Vagina (tissue), 2 donors: Measurements from ENCODE around the gene SIGLEC12. TPM values are rescaled to one million over a fixed set of nuclear protein-coding genes. Genes with fewer than 3 reads are reported as not detected.

Experiments
- DNase-seq, 2 donors: peaks; one replicate each; pipeline ENCODE4 v3.0.0-alpha.2; 2017; ENCODE audit errors: extremely low spot score in 2 of 2
- H3K27ac ChIP-seq: fragments of 200-600 bp; sonication (generic); one replicate; pipeline ENCODE4 v1.5.1; 2019
- H3K27me3 ChIP-seq: fragments of 200-600 bp; sonication (generic); one replicate; pipeline ENCODE4 v1.5.1; 2019
- H3K36me3 ChIP-seq, 2 donors: fragments of 200-600 bp; sonication (generic); one replicate each; pipeline ENCODE4 v1.5.1; 2017 to 2019
- H3K4me1 ChIP-seq: fragments of 200-600 bp; sonication (generic); one replicate; pipeline ENCODE4 v1.5.1; 2019
- H3K4me3 ChIP-seq, 2 donors: fragments of 200-600 bp; sonication (generic); 1 replicate in 1 of 2; 2 replicates in 1 of 2; pipeline ENCODE4 v1.5.1; 2016 to 2019
- H3K9me3 ChIP-seq: fragments of 200-600 bp; sonication (generic); one replicate; pipeline ENCODE4 v1.5.1; 2019
- POLR2A ChIP-seq, 2 donors: fragments of 450-650 bp; IDR thresholded peaks; one replicate each; pipeline ENCODE4 v1.6.1; 2017; ENCODE audit warnings: antibody characterized with exemption in 2 of 2, mild to moderate bottlenecking in 2 of 2, moderate library complexity in 2 of 2
- POLR2AphosphoS5 ChIP-seq, 2 donors: sonication (generic); formaldehyde crosslinking; IDR thresholded peaks; one replicate each; pipeline ENCODE4 v1.9.0; 2017; ENCODE audit warnings: antibody characterized with exemption in 2 of 2, mild to moderate bottlenecking in 2 of 2, low read depth in 1 of 2; ENCODE audit not compliant: insufficient read depth in 1 of 2
- intact Hi-C: fragments of 100-400 bp; cut with DNase I; formaldehyde crosslinking; loops from one replicate; pipeline ENCODE4 v1.15.1; 2023
- total RNA-seq: library from RNA; depleted of rRNA; stranded (reverse); fragments of >200 nt; gene quantifications from one replicate; pipeline ENCODE4 v1.2.3, GENCODE V29; 2016
- TF ChIP-seq, protein P1 (sequence below), 3 experiments: fragments of 450-650 bp in 2 of 3; fragments of 200-600 bp in 1 of 3; sonication (generic) in 1 of 3; IDR thresholded peaks; one replicate each; pipeline ENCODE4 v1.5.1; 2017 to 2019; ENCODE audit warnings: antibody characterized with exemption in 3 of 3, mild to moderate bottlenecking in 2 of 3, moderate library complexity in 2 of 3

SIGLEC12 gene
- total RNA-seq, 1 donor from 2014 or later, result not detected

GRCh38 chr19:51485960-51486660, 15.5 kb downstream of the SIGLEC12 start:
- Histone ChIP-seq H3K36me3 (no peaks in the 10 kb centered on the region), H3K9me3 (no peaks in the 10 kb centered on the region), H3K27ac (no peak overlapping the region), H3K27me3 (no peaks in the 10 kb centered on the region), H3K4me3 (no peak overlapping the region), H3K4me1 (no peaks in the 10 kb centered on the region)
- TF ChIP-seq, protein P1, sequence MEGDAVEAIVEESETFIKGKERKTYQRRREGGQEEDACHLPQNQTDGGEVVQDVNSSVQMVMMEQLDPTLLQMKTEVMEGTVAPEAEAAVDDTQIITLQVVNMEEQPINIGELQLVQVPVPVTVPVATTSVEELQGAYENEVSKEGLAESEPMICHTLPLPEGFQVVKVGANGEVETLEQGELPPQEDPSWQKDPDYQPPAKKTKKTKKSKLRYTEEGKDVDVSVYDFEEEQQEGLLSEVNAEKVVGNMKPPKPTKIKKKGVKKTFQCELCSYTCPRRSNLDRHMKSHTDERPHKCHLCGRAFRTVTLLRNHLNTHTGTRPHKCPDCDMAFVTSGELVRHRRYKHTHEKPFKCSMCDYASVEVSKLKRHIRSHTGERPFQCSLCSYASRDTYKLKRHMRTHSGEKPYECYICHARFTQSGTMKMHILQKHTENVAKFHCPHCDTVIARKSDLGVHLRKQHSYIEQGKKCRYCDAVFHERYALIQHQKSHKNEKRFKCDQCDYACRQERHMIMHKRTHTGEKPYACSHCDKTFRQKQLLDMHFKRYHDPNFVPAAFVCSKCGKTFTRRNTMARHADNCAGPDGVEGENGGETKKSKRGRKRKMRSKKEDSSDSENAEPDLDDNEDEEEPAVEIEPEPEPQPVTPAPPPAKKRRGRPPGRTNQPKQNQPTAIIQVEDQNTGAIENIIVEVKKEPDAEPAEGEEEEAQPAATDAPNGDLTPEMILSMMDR (IDR thresholded peaks at IDR 0.05), result no peak
- TF ChIP-seq POLR2A (IDR thresholded peaks at IDR 0.05) (no peak), POLR2AphosphoS5 (IDR thresholded peaks at IDR 0.05; ENCODE audit: insufficient read depth in 1 of 2, low read depth in 1 of 2) (no peak)
- intact Hi-C loops, result no loop called here
- DNase-seq, result no peak

- intact Hi-C loops, result no loop called here
- Histone ChIP-seq H3K4me3 (no peak overlapping the region), H3K4me1 (no peaks in the 10 kb centered on the region), H3K27ac (no peak overlapping the region), H3K36me3 (no peaks in the 10 kb centered on the region), H3K27me3 (no peaks in the 10 kb centered on the region), H3K9me3 (no peaks in the 10 kb centered on the region)
- no peak for DNase-seq
- TF ChIP-seq, protein P1 (IDR thresholded peaks at IDR 0.05), result no peak
- TF ChIP-seq POLR2A (IDR thresholded peaks at IDR 0.05), result no peak
- TF ChIP-seq POLR2AphosphoS5 (IDR thresholded peaks at IDR 0.05; ENCODE audit: insufficient read depth in 1 of 2, low read depth in 1 of 2), result no peak
Measured at GRCh38 chr19:51480590-51480989, 21.0 kb downstream of the SIGLEC12 start.

- intact Hi-C loops, result loop anchor here (10.0 kb wide), 1 partner anchor 305 kb away; no protein-coding TSS in a partner anchor
- no peak overlapping the region for H3K4me3 ChIP-seq
- H3K36me3 ChIP-seq, result no peaks in the 10 kb centered on the region
- no peaks in the 10 kb centered on the region for H3K27me3 ChIP-seq
- no peak overlapping the region for H3K27ac ChIP-seq
- no peaks in the 10 kb centered on the region for H3K4me1 ChIP-seq
- no peaks in the 10 kb centered on the region for H3K9me3 ChIP-seq
- TF ChIP-seq POLR2AphosphoS5 (IDR thresholded peaks at IDR 0.05; ENCODE audit: insufficient read depth in 1 of 2, low read depth in 1 of 2), result no peak
- TF ChIP-seq, protein P1 (IDR thresholded peaks at IDR 0.05), result no peak
- no peak for TF ChIP-seq POLR2A (IDR thresholded peaks at IDR 0.05)
- no peak for DNase-seq
Measured at GRCh38 chr19:51479531-51480331, 21.9 kb downstream of the SIGLEC12 start.

DNA sequence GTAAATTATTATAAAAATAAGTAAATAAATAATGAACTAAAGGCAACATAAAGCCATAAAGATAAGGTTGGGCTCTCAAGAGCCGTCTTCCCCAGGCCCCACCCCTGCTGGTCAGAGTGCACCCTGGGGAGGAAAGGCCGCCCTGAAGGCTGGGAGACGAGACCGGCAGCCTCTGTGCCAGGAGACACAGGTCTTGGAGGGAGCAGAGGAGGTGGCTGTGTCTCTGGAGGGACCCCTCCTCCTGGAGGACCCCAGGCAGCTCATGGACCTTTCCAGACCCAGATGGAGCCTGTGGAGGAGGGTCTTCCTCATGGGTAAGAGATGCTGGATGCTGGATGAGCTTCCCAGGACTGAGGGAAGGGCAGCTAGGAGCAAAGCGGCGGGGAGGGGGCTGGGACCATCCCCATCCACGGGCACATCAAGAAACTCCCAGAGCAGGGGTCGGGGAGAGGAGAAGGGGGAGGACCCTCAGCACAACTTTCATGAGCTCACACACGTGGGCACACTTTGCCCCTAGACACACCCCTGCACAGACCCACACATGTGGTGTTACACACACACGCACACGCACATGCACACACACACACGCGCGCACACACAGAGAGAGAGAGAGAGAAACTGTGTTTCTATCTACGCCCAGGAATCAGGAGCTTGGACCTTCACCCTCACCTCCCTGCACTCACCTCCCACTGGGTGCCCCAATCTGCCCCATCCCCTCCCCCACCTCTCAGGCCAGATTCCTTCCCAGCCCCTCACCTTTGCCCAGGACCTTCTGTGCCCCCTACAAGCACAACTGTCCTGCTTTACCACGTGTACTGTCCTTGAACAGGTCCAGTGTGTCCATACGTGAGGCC, 23.0 kb downstream of the SIGLEC12 start, which contains the start of gene CEACAM18:
Gene CEACAM18, plus strand, starts transcription at position 159 of the 854 bp plus-strand sequence.
- Histone ChIP-seq H3K36me3 (no peaks in the 10 kb centered on the region), H3K9me3 (no peaks in the 10 kb centered on the region), H3K4me3 (no peak within 1 kb of the TSS), H3K27ac (no peak within 1 kb of the TSS), H3K27me3 (no peaks in the 10 kb centered on the region), H3K4me1 (no peaks in the 10 kb centered on the region)
- TF ChIP-seq POLR2AphosphoS5 (IDR thresholded peaks at IDR 0.05; ENCODE audit: insufficient read depth in 1 of 2, low read depth in 1 of 2) (no peak), POLR2A (IDR thresholded peaks at IDR 0.05) (no peak)
- TF ChIP-seq, protein P1 (IDR thresholded peaks at IDR 0.05), result no peak
- DNase-seq, result no peak
- intact Hi-C loops, result loop anchor here (10.0 kb wide), 1 partner anchor 306 kb away; no protein-coding TSS in a partner anchor
